MG63 (cell line): ENCODE results near the gene GNA12. TPM values are rescaled to one million over a fixed set of nuclear protein-coding genes. Genes with fewer than 3 reads are reported as not detected.
"Not testable (repeated sequence)": the region's sequence is repeated elsewhere in the genome, so short reads cannot be mapped to it uniquely, and the experiment has no call there.

Experiments used
- DNase-seq: peaks from one replicate; pipeline ENCODE4 v3.0.0-alpha.2; 2020
- H3K27me3 ChIP-seq: fragments of 250-450 bp; sonication (Bioruptor Pico); 2 replicates; pipeline ENCODE4 v1.5.1; 2020; ENCODE audit warnings: mild to moderate bottlenecking, moderate library complexity
- H3K36me3 ChIP-seq: fragments of 250-450 bp; sonication (Bioruptor Pico); 2 replicates; pipeline ENCODE4 v1.5.1; 2020; ENCODE audit warnings: mild to moderate bottlenecking, moderate library complexity
- H3K4me3 ChIP-seq: fragments of 250-450 bp; sonication (Bioruptor Pico); 2 replicates; pipeline ENCODE4 v1.5.1; 2020; ENCODE audit warnings: mild to moderate bottlenecking, moderate library complexity
- H3K9me3 ChIP-seq: fragments of 250-450 bp; sonication (Bioruptor Pico); 2 replicates; pipeline ENCODE4 v1.5.1; 2020; ENCODE audit warnings: mild to moderate bottlenecking, moderate library complexity
- total RNA-seq: library from RNA; depleted of rRNA; stranded (reverse); fragments of >200 nt; shearing (Covaris generic); gene quantifications from 2 replicates; pipeline ENCODE4 v1.2.3, GENCODE V29; 2014; ENCODE audit warnings: low replicate concordance; rRNA removed

The GNA12 gene
- total RNA-seq, 1 experiment from 2014 or later, result 49.1 TPM

GRCh38 chr7:2684501-2684900 is 159.6 kb downstream of the GNA12 start:
- Histone ChIP-seq H3K27me3 (peaks cover 7% of the 10 kb centered on the region), H3K9me3 (no peaks in the 10 kb centered on the region), H3K36me3 (no peaks in the 10 kb centered on the region), H3K4me3 (no peak overlapping the region)
- DNase-seq, result no peak

GRCh38 chr7:2681929-2682799 is 161.9 kb downstream of the GNA12 start:
- H3K4me3 ChIP-seq, result no peak overlapping the region
- no peaks in the 10 kb centered on the region for H3K27me3 ChIP-seq
- no peak for DNase-seq
- H3K9me3 ChIP-seq, result no peaks in the 10 kb centered on the region
- no peaks in the 10 kb centered on the region for H3K36me3 ChIP-seq

GRCh38 chr7:2680792-2681490 is 163.2 kb downstream of the GNA12 start:
- H3K9me3 ChIP-seq, result no peaks in the 10 kb centered on the region
- H3K27me3 ChIP-seq, result no peaks in the 10 kb centered on the region
- no peak overlapping the region for H3K4me3 ChIP-seq
- H3K36me3 ChIP-seq, result no peaks in the 10 kb centered on the region
- peak; percentile 75 for DNase-seq

- Histone ChIP-seq H3K4me3 (no peak overlapping the region), H3K27me3 (no peaks in the 10 kb centered on the region), H3K36me3 (no peaks in the 10 kb centered on the region), H3K9me3 (no peaks in the 10 kb centered on the region)
- no peak for DNase-seq
Observed at GRCh38 chr7:2680256-2680655, 163.9 kb downstream of the GNA12 start.

- not testable (repeated sequence) for H3K4me3 ChIP-seq, H3K36me3 ChIP-seq, H3K9me3 ChIP-seq, DNase-seq, H3K27me3 ChIP-seq
Observed at GRCh38 chr7:2679135-2680127, 164.7 kb downstream of the GNA12 start.

- not testable (repeated sequence) for H3K9me3 ChIP-seq, H3K36me3 ChIP-seq, H3K4me3 ChIP-seq, DNase-seq, H3K27me3 ChIP-seq
Observed at GRCh38 chr7:2678454-2678853, 165.7 kb downstream of the GNA12 start.

Other genes starting within 250 kb of the GNA12 start
- 15.8 and 29.8 TPM in 2 replicates for gene TTYH3, start 212.3 kb downstream of the GNA12 start, total RNA-seq
- gene AMZ1, start 156.1 kb downstream of the GNA12 start, total RNA-seq, result 0.03 TPM in 1 of 2 replicates, not detected in the other
- not detected in 2 replicates for gene CARD11, start 199.6 kb upstream of the GNA12 start, total RNA-seq